GM19372 (cell line): ENCODE data around the gene COG5.

Experiments
- ATAC-seq: cut with Tn5 transposase; IDR thresholded peaks from one replicate; pipeline ENCODE4 v1.9.1; 2021; ENCODE audit warnings: mild to moderate bottlenecking, low read depth, moderate library complexity; ENCODE audit not compliant: unreplicated experiment

The COG5 gene

DNA sequence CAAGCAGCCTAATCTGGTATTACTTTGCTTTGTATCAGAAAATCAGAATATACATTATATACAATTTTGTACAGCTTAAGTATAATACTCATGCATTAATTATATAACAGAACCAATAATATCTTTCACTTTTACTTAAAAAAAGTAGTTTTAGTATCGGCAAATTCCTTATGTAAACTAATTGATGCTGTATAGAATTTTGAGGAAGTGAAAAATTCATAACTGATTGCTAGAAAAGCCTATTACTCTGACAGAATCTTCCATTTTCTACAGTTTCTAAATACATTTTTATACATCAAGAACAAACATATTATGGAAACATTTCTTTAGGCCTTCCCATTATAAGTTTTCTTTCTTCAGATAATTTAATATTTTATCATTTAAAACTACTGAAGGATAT, 217.8 kb downstream of the COG5 start:
- no peak for ATAC-seq

DNA sequence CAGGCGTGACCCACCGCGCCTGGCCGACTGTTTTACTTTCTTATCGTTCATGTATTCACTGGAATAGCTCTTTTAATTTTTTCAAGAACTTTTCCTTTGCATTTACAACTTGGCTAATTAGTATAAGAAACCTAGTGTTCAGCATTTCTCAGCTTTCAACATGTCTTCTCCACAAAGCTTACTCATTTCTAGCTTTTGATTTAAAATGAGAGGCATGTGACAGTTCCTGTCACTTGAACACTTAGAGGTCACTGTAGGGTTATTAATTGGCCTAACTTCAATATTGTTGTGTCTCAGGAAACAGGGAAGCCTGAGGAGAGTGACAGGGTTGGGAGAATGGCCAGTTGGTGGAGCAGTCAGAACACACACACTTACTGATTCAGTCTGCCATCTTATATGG, 218.9 kb downstream of the COG5 start:
- no peak for ATAC-seq

DNA sequence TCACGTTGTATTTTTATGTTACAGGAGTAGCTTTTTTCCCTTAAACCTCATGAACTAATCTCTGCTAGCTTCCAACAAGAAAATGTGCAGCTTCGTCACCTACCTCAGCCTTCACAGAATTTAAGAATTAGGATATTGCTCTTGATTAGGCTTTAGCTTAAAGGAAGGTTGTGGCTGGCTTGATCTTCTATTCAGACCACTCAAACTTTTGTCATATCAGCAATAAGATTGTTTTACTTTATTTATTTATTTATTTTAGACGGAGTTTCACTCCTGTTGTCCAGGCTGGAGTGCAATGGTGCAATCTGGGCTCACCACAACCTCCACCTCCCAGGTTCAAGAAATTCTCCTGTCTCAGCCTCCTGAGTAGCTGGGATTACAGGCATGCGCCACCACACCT, 219.4 kb downstream of the COG5 start:
- ATAC-seq, result no peak

DNA sequence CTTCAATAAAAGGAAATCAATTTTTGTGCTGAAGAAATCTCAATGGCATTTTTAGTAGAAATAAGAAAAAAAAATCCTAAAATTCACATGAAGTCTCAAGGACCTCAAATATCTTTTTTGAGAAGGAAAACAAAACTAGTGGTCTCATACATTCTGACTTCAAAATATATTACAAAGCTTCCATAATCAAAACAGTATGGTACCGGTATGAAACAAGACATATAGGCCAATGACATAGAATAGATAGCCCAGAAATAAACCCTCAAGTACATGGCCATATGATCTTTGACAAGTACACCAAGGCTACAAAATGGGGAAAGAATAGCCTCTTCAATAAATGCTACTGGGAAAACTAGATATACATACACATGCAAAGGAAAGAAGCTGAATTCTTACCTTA, 225.6 kb downstream of the COG5 start:
- no peak for ATAC-seq

DNA sequence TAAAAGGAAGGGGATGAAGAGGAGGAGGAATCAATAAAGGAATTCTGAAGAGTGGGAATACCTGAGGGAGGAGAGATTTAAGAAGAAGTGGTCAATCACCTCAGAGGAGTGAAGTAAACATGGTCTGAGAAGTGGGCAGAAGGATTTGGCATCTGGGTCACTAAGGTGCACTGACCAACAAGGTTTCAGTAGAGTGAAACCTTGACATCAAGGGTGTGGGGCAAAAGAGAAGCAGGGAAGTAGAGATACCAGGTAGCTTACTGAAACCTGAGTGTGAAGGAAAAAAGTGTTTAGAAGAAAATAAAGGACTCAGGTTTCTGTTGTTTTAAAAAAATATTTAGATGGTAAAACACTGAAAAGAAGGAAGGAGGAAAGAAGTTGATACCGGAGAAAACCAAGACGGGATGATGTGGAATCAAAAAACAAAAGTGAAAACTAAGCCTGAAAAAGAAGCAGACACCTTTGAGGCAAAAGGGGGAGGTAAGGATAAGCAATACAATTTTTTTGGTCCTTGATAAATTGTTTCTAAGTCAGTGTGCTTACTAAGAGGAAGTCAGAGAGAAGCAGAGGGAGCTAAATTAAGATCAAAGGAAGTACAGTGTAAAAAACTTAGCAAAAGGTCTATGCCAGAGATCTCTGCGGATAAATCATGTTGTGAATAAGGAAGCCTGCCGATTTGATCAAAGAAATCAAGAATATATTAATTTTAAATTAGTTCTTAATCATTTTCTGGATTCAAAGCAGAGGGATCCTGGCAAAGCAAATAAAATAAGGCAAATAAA, 231.0 kb downstream of the COG5 start:
- ATAC-seq, result no peak

DNA sequence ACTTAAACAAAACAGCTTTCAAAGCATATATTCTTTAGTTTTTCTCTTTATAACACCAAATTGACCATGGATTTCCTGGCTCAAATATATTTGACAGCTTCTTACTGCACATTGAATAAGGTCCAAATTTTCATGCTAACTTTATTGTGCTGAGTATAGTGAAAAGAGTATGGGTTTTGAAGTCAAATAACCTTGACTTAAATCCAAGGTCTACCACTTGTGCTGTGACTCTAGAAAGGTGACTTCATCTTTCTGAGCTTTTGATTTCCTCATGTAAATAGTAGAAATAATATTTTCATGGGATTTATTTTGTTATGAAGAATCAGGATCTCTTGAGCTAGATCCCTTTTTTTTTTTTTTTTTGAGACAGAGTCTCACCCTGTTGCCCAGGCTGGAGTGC, 233.2 kb downstream of the COG5 start:
- no peak for ATAC-seq

DNA sequence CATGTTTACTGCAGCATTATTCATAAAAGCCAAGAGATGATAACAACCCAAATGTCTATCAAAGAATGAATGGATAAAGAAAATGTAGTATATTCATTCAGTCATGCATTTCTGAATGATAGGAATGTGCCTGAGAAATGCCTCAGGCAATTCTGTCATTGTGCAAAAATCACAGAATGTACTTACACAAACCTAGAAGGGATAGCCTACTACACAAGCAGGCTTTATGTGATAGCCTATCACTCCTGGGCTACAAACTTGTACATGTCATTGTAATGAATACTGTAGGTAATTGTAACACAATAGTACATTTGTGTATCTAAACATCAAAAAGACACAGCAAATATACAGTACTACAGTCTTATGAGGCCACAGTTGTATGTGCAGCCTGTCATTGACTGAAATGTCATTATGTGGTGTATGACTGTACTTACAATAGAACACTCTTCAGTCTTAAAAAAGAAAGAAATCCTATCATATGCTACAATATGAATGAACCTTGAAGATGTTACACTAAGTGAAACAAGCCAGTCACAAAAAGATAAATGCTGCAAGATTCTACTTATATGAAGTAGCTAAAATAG, 235.6 kb downstream of the COG5 start:
- ATAC-seq, result no peak

DNA sequence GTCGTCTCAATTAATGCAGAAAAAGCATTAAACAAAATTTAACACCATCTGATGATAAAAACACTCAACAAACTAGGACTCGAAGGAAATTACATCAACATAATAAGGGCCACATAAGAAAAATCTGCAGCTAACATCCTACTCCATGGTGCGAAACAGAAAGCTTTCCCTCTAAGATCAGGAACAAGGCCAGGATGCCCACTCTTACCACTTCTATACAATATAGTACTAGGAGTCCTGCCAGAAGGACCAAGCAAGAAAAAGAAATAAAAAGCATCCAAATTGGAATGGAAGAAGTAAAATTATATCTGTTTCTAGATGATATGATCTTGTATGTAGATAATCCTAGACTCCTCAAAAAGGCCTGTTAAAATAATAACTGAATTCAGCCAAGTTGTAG, 237.7 kb downstream of the COG5 start:
- no peak for ATAC-seq

DNA sequence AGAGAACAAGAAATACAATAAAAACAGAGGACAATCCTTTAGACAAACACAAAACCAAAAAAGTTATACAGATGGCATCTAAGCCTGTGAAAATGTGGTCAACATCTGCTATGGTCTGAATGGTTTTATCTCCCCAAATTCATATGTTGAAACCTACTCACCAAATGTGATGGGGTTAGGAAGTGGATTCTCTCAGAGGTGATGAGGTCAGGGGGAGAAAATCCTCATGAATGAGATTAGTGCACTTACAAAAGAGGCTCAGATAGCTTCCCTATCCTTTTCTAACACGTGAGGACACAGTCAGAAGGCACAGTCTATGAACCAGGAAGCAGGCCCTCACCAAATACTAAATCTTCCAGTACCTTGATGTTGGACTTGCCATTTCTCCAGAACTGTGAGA, 241.7 kb downstream of the COG5 start:
- ATAC-seq, result no peak

DNA sequence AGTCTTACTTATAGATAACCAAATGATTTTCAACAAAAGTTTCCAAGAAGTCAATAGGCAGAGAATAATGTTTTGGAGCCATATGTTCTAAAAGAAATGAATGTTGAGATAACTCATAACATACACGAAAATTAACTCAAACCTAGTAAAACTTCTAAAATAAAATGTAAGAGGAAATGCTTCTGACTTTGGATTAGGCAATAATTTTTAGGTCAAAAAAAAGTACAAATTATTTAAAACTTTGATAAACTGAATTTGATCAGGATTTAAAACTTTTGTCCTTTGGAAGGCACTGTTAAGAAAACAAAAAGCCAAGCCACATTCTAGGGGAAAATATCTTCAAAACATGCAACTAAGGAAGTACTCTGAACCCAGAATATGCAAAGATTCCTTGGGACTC, 242.1 kb downstream of the COG5 start:
- ATAC-seq, result no peak

DNA sequence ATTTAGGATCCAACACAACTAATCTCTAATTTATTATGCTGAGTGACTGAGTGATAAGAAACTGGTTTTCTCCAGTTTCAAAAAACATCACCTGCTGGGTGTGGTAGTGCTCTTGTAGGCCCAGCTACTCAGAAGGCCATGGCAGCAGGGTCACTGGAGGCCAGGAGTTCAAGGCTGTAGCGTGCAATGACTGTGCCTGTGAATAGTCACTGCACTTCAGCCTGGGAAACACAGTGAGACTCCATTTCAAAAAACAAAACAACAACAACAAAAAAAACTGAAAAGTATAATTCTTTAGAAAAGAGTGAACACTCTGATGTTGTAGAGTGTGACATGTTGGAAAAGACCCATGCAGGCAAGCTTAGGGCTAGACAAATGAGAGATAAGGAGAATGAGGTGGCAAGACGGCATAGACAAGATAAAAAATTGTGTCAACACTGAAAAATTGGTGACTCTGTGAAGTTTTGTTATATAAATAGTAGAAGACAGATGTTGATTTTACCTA, 243.9 kb downstream of the COG5 start:
- no peak for ATAC-seq

DNA sequence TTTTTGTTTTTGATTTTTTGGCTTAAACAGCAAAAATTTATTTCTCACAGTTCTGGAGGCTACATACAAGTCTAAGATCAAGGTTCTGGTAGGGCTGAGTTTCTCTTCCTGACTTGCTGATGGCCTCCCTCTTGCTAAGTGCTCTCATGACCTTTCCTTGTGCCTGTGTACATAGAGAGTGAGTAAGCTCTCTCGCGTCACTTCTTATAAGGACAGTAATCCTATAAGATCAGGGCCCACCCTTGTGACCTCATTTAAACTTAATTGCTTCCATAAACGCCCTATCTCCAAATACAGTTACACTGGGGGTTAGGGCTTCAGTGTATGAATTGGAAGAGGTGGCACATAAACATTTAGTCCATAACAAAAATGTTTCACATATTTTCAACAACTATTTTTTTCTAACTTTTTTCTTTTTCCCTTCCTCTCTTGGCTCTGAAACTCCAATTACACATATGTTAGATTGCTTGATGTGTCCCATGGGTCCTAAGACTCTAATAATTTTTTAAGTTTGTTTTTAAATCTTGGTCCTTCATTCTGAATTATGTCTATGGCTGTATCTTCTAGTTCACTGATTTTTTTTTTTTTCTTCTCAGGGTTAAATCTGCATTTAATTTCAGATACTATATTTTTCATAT, 245.1 kb downstream of the COG5 start:
- ATAC-seq, result no peak

DNA sequence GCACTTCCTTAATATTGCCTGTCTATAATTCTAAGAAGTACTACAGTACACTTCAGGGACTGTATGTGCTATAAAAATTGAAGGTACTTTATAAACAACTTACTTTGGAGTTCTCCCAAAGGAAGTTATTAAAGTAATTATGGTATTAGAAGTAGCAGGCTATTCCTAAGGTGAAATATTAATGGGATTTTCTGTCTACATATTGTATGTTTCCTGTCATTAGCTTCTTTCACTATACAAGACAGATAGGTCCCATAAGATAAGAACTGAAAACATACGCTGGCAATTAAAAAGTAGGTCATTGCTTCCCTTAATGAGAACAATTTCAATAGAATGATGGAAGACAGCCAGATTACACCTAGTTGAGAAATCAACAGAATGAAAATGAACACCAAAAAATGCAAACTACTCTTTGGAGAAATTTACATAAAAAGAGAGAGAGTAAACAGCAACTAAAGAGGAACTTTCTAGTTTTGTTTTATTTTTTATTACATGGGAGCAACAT, 248.0 kb downstream of the COG5 start:
- ATAC-seq, result no peak

DNA sequence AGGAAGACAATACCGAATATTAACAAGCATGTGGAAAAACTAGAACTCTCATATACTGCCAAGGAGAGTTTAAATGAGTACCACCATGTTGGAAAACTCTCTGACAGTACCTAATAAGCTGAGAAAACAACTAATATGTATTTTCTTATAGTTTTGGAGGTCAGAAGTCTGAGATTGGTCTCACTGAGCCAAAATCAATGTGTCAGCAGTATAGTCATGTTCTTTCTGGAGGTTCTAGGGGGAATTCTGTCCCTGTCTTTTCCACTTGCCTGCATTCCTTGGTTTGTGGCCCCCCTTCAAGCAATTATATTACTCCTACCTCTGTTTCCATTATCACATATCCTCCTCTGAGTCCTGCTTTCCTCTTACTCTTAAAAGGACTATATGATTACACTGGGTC, 250.4 kb downstream of the COG5 start:
- no peak for ATAC-seq

DNA sequence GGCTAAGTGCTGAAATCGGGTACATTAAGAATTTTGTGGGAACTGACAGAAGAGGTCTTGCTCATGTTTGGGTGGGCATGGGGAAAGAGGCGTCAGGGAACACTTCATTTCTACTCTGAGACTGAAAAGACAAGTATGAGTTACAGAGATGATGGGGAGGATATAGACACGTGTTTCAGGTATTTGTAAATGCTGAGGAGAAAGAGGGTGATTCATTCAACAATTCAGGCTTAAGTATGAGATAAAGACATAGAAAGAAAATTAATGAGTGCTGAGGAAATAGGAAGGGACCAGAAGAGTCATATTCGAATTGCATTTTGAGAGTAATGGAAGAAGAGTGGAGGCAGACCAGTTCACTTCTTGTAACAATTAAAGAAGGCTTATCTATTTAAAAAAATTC, 251.3 kb downstream of the COG5 start:
- no peak for ATAC-seq

DNA sequence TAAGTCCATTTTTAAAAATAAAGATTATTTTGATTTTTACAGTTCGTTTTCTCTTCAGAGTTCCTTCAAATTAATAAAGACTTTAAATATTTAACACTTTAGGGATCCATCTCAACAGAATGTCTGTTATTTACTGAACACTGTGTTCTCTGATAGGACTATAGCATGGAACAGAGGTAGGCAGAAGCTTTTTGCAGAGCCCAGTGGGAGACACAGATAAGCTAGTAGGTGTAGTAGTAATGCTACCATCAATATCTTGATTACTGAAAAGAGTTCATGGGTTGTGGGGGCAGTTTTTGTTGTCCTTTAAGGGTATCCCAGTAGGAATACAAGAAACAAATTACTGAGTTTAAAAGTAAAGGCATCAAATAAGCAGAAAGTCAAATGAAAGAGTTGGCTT, 254.4 kb downstream of the COG5 start:
- no peak for ATAC-seq

DNA sequence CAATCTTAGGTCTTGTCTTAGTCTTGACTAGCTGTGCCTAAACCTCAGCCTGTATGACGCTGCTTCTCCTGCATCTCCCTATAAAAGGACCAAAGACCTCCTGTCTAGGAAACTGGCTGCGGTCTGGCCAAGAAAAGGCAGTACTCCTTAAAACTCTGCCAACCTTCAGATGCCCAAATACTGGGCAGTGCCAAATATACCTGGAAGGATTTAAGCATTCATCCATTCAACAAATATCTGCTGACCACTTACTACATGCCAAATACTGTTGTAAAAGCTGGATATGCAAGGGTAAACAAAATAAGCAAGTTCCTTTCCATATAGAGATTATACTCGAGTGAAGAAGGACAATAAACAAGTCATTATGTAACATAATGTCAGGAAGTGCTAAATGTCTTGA, 259.1 kb downstream of the COG5 start:
- no peak for ATAC-seq

DNA sequence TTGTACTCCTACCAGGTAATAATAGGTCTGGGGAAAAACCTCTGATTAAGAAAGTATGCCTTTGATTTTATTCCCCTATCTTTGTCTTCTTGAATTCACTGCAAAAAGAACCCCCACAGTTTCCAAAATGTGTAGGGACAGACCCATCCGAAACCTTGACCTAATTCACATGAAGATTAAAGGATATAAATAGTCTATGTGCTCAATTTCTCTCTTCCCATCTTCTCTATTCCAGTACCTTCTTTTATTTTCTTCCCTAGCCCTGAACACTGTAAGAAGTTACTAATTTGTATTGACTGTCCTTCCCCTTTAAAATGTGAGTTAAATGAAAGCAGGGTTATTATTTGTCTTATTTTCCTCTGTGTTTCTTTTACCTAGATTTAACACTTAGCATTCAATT, 259.7 kb downstream of the COG5 start:
- ATAC-seq, result no peak

DNA sequence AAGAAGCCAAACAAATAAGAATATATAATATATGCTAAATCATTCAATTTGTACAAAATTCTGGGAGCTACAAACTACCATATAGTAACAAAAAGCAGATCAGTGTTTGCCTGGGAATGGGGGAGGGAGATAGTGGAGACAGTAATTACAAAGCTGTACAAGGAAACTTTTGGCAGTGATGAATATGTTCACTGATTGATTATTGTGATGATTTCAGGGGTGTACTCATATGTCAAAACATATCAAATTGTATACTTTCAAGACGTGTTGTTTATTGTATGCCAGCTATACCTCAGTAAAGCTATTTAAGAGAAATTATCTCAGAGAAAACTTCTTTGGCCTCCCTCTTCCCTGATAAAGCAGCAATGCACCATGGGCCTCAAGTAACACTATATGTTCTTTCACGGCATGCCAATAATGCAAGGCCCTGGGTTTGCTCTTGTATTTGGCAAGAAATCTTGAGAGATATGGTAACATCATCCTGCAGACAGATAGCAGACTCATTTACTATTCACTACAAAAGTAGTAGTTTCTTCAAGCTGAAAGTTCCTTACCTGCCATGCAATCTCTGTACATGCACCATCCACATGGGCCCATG, 261.4 kb downstream of the COG5 start:
- ATAC-seq, result no peak

DNA sequence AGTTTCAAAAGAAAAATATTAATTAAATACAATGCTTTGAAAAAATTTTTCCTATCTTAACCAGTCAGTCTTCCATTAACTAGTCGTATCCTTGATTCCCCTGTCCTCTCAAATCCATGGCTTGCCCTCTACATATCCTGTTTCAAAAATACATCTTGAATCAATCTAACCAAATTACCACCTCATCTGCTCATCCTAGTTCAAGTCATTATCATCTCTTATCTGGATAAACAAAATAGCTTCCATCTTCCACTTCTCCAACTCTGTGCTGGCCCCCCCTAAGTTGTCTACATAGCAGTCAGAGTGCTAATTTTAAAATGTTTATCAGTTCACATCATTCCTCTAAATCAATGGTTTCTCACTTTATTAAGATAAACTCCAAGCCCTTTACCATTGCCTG, 269.5 kb downstream of the COG5 start:
- ATAC-seq, result no peak

DNA sequence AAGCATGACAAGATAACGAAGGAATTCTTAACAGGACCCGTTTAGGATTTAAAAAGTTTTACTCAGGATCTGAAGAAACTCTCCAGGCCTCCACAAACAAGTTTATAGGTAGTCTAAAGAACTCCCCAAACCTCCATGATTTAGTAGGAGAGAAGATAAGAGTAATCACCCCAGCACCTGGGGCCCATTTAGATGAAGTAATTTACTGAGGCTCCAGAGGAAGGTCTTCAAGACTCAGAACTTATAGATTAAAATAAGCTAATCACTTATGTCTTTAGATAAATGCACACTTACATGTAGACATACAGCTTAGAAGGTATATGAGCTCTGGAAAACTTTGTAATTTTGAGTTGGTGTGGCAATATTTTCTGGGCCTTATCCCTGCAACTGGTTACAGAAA, 271.1 kb downstream of the COG5 start:
- ATAC-seq, result no peak
